WTC11 (cell line): ENCODE data around the gene NCS1.

Experiments
- CREB1 ChIP-seq: sonication (generic); formaldehyde crosslinking; IDR thresholded peaks from 2 replicates; pipeline ENCODE4 v1.8.0; 2023; ENCODE audit warnings: mild to moderate bottlenecking, missing genetic modification reagents
- FOXJ3 ChIP-seq: sonication (generic); formaldehyde crosslinking; IDR thresholded peaks from 2 replicates; pipeline ENCODE4 v1.9.0; 2021; ENCODE audit warnings: missing genetic modification reagents, mild to moderate bottlenecking, borderline replicate concordance
- FOXP1 ChIP-seq: sonication (generic); formaldehyde crosslinking; IDR thresholded peaks from 2 replicates; pipeline ENCODE4 v1.8.0; 2022; ENCODE audit warnings: missing genetic modification reagents, mild to moderate bottlenecking, moderate library complexity, borderline replicate concordance
- JUN ChIP-seq: sonication (generic); formaldehyde crosslinking; IDR thresholded peaks from 2 replicates; pipeline ENCODE4 v1.8.0; 2023; ENCODE audit warnings: mild to moderate bottlenecking, missing genetic modification reagents
- NFE2L1 ChIP-seq: sonication (generic); formaldehyde crosslinking; IDR thresholded peaks from 2 replicates; pipeline ENCODE4 v1.8.1; 2023; ENCODE audit warnings: missing genetic modification reagents
- NR2C2 ChIP-seq: sonication (generic); formaldehyde crosslinking; IDR thresholded peaks from 2 replicates; pipeline ENCODE4 v1.8.0; 2022; ENCODE audit warnings: mild to moderate bottlenecking, missing genetic modification reagents
- ZNF121 ChIP-seq: sonication (generic); formaldehyde crosslinking; IDR thresholded peaks from 2 replicates; pipeline ENCODE4 v1.8.0; 2023; ENCODE audit warnings: missing genetic modification reagents
- ZNF263 ChIP-seq: sonication (generic); formaldehyde crosslinking; IDR thresholded peaks from 2 replicates; pipeline ENCODE4 v1.8.1; 2022; ENCODE audit warnings: low read depth, mild to moderate bottlenecking, moderate library complexity, missing genetic modification reagents
- ZNF396 ChIP-seq: fragments of 250-450 bp; sonication (Bioruptor Pico); IDR thresholded peaks from 2 replicates; pipeline ENCODE4 v1.8.0; 2021; ENCODE audit warnings: mild to moderate bottlenecking, moderate library complexity, borderline replicate concordance
- TF ChIP-seq, protein P1 (sequence below): fragments of 200-600 bp; IDR thresholded peaks from 2 replicates; pipeline ENCODE4 v1.8.0; 2022; ENCODE audit warnings: antibody characterized with exemption
- TF ChIP-seq, protein P2 (sequence below): sonication (generic); formaldehyde crosslinking; IDR thresholded peaks from 2 replicates; pipeline ENCODE4 v1.8.0; 2023; ENCODE audit warnings: missing genetic modification reagents
- TF ChIP-seq, protein P3 (sequence below): sonication (generic); formaldehyde crosslinking; conservative IDR thresholded peaks from 2 replicates; pipeline ENCODE4 v1.8.1; 2022; ENCODE audit warnings: mild to moderate bottlenecking, missing genetic modification reagents
- TF ChIP-seq, protein P4 (sequence below): sonication (generic); formaldehyde crosslinking; IDR thresholded peaks from 2 replicates; pipeline ENCODE4 v1.8.0; 2022; ENCODE audit warnings: mild to moderate bottlenecking, missing genetic modification reagents
- TF ChIP-seq, protein P5 (sequence below): sonication (generic); formaldehyde crosslinking; IDR thresholded peaks from 2 replicates; pipeline ENCODE4 v1.8.1; 2022; ENCODE audit warnings: low read depth, mild to moderate bottlenecking, moderate library complexity, missing genetic modification reagents, borderline replicate concordance

DNA sequence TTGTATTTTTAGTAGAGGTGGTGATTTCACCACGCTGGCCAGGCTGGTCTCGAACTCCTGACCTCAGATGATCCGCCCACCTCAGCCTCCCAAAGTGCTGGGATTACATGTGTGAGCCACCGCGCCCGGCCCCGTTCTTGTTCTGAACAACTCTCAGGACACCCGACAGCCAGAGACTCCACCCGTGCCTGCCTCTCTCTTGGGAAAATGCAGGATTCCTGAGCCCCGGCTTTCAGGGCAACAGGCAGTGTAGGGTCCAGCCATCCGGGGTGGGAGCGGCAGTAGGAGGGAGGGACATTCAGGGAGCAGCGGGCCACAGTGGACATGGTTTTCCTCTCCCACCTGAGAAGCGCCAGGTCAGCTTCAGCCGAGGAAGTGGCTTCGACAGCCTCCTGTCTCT is 34.4 kb downstream of the NCS1 start:
- TF ChIP-seq ZNF263 (no peak), FOXP1 (CRISPR knock-in tag) (no peak), ZNF121 (no peak), FOXJ3 (no peak), NR2C2 (no peak), NFE2L1 (CRISPR knock-in tag) (no peak), JUN (CRISPR knock-in tag) (no peak), CREB1 (CRISPR knock-in tag) (no peak), ZNF396 (CRISPR knock-in tag) (no peak)
- TF ChIP-seq, protein P1, sequence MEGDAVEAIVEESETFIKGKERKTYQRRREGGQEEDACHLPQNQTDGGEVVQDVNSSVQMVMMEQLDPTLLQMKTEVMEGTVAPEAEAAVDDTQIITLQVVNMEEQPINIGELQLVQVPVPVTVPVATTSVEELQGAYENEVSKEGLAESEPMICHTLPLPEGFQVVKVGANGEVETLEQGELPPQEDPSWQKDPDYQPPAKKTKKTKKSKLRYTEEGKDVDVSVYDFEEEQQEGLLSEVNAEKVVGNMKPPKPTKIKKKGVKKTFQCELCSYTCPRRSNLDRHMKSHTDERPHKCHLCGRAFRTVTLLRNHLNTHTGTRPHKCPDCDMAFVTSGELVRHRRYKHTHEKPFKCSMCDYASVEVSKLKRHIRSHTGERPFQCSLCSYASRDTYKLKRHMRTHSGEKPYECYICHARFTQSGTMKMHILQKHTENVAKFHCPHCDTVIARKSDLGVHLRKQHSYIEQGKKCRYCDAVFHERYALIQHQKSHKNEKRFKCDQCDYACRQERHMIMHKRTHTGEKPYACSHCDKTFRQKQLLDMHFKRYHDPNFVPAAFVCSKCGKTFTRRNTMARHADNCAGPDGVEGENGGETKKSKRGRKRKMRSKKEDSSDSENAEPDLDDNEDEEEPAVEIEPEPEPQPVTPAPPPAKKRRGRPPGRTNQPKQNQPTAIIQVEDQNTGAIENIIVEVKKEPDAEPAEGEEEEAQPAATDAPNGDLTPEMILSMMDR, result no peak
- TF ChIP-seq, protein P2, sequence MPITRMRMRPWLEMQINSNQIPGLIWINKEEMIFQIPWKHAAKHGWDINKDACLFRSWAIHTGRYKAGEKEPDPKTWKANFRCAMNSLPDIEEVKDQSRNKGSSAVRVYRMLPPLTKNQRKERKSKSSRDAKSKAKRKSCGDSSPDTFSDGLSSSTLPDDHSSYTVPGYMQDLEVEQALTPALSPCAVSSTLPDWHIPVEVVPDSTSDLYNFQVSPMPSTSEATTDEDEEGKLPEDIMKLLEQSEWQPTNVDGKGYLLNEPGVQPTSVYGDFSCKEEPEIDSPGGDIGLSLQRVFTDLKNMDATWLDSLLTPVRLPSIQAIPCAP, result no peak
- TF ChIP-seq, protein P3, sequence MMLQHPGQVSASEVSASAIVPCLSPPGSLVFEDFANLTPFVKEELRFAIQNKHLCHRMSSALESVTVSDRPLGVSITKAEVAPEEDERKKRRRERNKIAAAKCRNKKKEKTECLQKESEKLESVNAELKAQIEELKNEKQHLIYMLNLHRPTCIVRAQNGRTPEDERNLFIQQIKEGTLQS (CRISPR knock-in tag), result no peak
- TF ChIP-seq, protein P4, sequence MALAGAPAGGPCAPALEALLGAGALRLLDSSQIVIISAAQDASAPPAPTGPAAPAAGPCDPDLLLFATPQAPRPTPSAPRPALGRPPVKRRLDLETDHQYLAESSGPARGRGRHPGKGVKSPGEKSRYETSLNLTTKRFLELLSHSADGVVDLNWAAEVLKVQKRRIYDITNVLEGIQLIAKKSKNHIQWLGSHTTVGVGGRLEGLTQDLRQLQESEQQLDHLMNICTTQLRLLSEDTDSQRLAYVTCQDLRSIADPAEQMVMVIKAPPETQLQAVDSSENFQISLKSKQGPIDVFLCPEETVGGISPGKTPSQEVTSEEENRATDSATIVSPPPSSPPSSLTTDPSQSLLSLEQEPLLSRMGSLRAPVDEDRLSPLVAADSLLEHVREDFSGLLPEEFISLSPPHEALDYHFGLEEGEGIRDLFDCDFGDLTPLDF (CRISPR knock-in tag), result no peak
- TF ChIP-seq, protein P5, sequence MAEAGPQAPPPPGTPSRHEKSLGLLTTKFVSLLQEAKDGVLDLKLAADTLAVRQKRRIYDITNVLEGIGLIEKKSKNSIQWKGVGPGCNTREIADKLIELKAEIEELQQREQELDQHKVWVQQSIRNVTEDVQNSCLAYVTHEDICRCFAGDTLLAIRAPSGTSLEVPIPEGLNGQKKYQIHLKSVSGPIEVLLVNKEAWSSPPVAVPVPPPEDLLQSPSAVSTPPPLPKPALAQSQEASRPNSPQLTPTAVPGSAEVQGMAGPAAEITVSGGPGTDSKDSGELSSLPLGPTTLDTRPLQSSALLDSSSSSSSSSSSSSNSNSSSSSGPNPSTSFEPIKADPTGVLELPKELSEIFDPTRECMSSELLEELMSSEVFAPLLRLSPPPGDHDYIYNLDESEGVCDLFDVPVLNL (CRISPR knock-in tag), result no peak
